Liver (tissue), 9 donors: ENCODE data around the gene TMEM109. TPM values are rescaled to one million over a fixed set of nuclear protein-coding genes. Genes with fewer than 3 reads are reported as not detected.

ENCODE experiments used
- DNase-seq: peaks from one replicate; pipeline ENCODE4 v3.0.0-alpha.2; 2017; ENCODE audit warnings: low spot score
- H3K27ac ChIP-seq, 2 donors: one replicate each; pipeline ENCODE4 v1.7.0; 2013; ENCODE audit warnings: inconsistent platforms in 2 of 2, low read length in 2 of 2, control low read depth in 1 of 2, low read depth in 1 of 2, mild to moderate bottlenecking in 1 of 2
- H3K27me3 ChIP-seq, 4 donors: one replicate each; pipeline versions ENCODE4 v1.6.1 to v1.7.0; 2013; ENCODE audit warnings: low read length in 3 of 4, inconsistent platforms in 1 of 4, mild to moderate bottlenecking in 1 of 4, moderate library complexity in 1 of 4; ENCODE audit not compliant: control insufficient read depth in 4 of 4, insufficient read depth in 4 of 4
- H3K36me3 ChIP-seq, 4 donors: one replicate each; pipeline versions ENCODE4 v1.6.1 to v1.7.0; 2013; ENCODE audit warnings: low read length in 3 of 4, mild to moderate bottlenecking in 3 of 4, low read depth in 1 of 4, moderate library complexity in 1 of 4; ENCODE audit not compliant: control insufficient read depth in 4 of 4, insufficient read depth in 3 of 4
- H3K4me1 ChIP-seq, 4 donors: one replicate each; pipeline versions ENCODE4 v1.6.1 to v1.7.0; 2013; ENCODE audit warnings: low read length in 3 of 4, mild to moderate bottlenecking in 3 of 4, moderate library complexity in 1 of 4; ENCODE audit not compliant: control insufficient read depth in 4 of 4, insufficient read depth in 4 of 4
- H3K4me3 ChIP-seq, 3 donors: one replicate each; pipeline versions ENCODE4 v1.6.1 to v1.7.0; 2013; ENCODE audit warnings: low read length in 3 of 3, control low read depth in 1 of 3, low read depth in 1 of 3, mild to moderate bottlenecking in 1 of 3
- H3K9ac ChIP-seq, 2 donors: one replicate each; pipeline ENCODE4 v1.7.0; 2013; ENCODE audit warnings: low read length in 2 of 2, mild to moderate bottlenecking in 2 of 2, moderate library complexity in 2 of 2, control low read depth in 1 of 2, low read depth in 1 of 2
- H3K9me3 ChIP-seq, 4 donors: one replicate each; pipeline versions ENCODE4 v1.6.1 to v1.7.0; 2013; ENCODE audit warnings: low read length in 3 of 4; ENCODE audit not compliant: control insufficient read depth in 4 of 4
- ATF3 ChIP-seq: IDR thresholded peaks from 2 replicates; pipeline ENCODE4 v1.6.1; 2016; ENCODE audit warnings: antibody characterized with exemption
- EGR1 ChIP-seq, 2 donors: IDR thresholded peaks; 2 replicates each; pipeline ENCODE4 v1.6.1; 2016 to 2018; ENCODE audit warnings: antibody characterized with exemption in 2 of 2, low read depth in 2 of 2
- FOXA1 ChIP-seq: IDR thresholded peaks from 2 replicates; pipeline ENCODE4 v1.6.1; 2016; ENCODE audit warnings: antibody characterized with exemption
- FOXA2 ChIP-seq: IDR thresholded peaks from 2 replicates; pipeline ENCODE4 v1.6.1; 2016; ENCODE audit warnings: antibody characterized with exemption
- GABPA ChIP-seq, 2 donors: IDR thresholded peaks in 1 of 2; conservative IDR thresholded peaks in 1 of 2; 2 replicates each; pipeline ENCODE4 v1.6.1; 2016; ENCODE audit warnings: antibody characterized with exemption in 2 of 2, mild to moderate bottlenecking in 1 of 2, moderate library complexity in 1 of 2
- HNF4A ChIP-seq, 2 donors: conservative IDR thresholded peaks; 2 replicates each; pipeline ENCODE4 v1.6.1; 2016; ENCODE audit warnings: antibody characterized with exemption in 2 of 2, mild to moderate bottlenecking in 2 of 2
- HNF4G ChIP-seq: IDR thresholded peaks from 2 replicates; pipeline ENCODE4 v1.6.1; 2016; ENCODE audit warnings: antibody characterized with exemption
- JUND ChIP-seq, 2 donors: IDR thresholded peaks; 2 replicates each; pipeline ENCODE4 v1.6.1; 2016; ENCODE audit warnings: antibody characterized with exemption in 2 of 2
- MAX ChIP-seq: IDR thresholded peaks from 2 replicates; pipeline ENCODE4 v1.6.1; 2016; ENCODE audit warnings: antibody characterized with exemption
- NR2F2 ChIP-seq: IDR thresholded peaks from 2 replicates; pipeline ENCODE4 v1.6.1; 2016; ENCODE audit warnings: antibody characterized with exemption
- RXRA ChIP-seq, 2 donors: IDR thresholded peaks; 2 replicates each; pipeline ENCODE4 v1.6.1; 2017 to 2018; ENCODE audit warnings: antibody characterized with exemption in 2 of 2, mild to moderate bottlenecking in 1 of 2
- SP1 ChIP-seq: IDR thresholded peaks from 2 replicates; pipeline ENCODE4 v1.6.1; 2018; ENCODE audit warnings: antibody characterized with exemption, mild to moderate bottlenecking
- TAF1 ChIP-seq: conservative IDR thresholded peaks from 2 replicates; pipeline ENCODE4 v1.6.1; 2016; ENCODE audit warnings: antibody characterized with exemption, mild to moderate bottlenecking
- YY1 ChIP-seq: IDR thresholded peaks from 2 replicates; pipeline ENCODE4 v1.6.1; 2016; ENCODE audit warnings: antibody characterized with exemption, mild to moderate bottlenecking
- ZBTB33 ChIP-seq: IDR thresholded peaks from 2 replicates; pipeline ENCODE4 v1.6.1; 2016; ENCODE audit warnings: antibody characterized with exemption
- WGBS: extraction: QIAGEN DNeasy Blood & Tissue Kit; methylation state at CpG from one replicate; pipeline ENCODE4 v1.1.7; 2013; 5-methylcytosine and 5-hydroxymethylcytosine counted together
- polyA plus RNA-seq, 2 donors: library from polyadenylated mRNA; stranded (reverse) in 1 of 2; unstranded in 1 of 2; fragments of 200-250 nt in 1 of 2; fragments of >200 nt in 1 of 2; fragmentation: Nextera tagmentation in 1 of 2; extraction: Ambion mirVana in 1 of 2; gene quantifications; one replicate each; pipeline versions ENCODE4 v1.2.1 to v1.2.3, GENCODE V29; 2013 to 2015
- total RNA-seq, 2 donors: library from RNA; depleted of rRNA; stranded (reverse); fragments of >200 nt; gene quantifications; one replicate each; pipeline ENCODE4 v1.2.3, GENCODE V29; 2014
- donor health status: healthy.
- donor health status: healthy.
- donor health status: healthy.
- donor health status: healthy.
- donor health status: healthy.

Gene TMEM109
- total and polyA plus RNA-seq, 4 donors = 20.6 to 40.3 (median 30.6) TPM

GRCh38 chr11:60941371-60942119 lies 27.6 kb downstream of the TMEM109 start:
- H3K36me3 ChIP-seq = peaks cover 2 to 49% (median 13%) of the 10 kb centered on the region in 4 donors
- no peak overlapping the region for H3K27ac ChIP-seq
- H3K4me1 ChIP-seq = no peaks in the 10 kb centered on the region
- no peaks in the 10 kb centered on the region for H3K27me3 ChIP-seq
- no peak overlapping the region for H3K4me3 ChIP-seq
- no peak for DNase-seq
- WGBS = 87% methylated on average over 6 of the region's 6 CpGs
- no peak overlapping the region for H3K9ac ChIP-seq
- H3K9me3 ChIP-seq = no peaks in the 10 kb centered on the region
- TF ChIP-seq HNF4G (no peak), NR2F2 (no peak), TAF1 (no peak), FOXA2 (no peak), ATF3 (no peak), GABPA (IDR thresholded peaks at IDR 0.05 in 1 of 2, conservative IDR thresholded peaks at IDR 0.05 in 1 of 2) (no peak), JUND (IDR thresholded peaks at IDR 0.05) (no peak), FOXA1 (no peak), ZBTB33 (no peak), HNF4A (conservative IDR thresholded peaks at IDR 0.05) (no peak), EGR1 (IDR thresholded peaks at IDR 0.05; ENCODE audit: low read depth in 2 of 2) (no peak), MAX (no peak), YY1 (no peak), SP1 (no peak)

- no peak overlapping the region for H3K27ac ChIP-seq
- TF ChIP-seq FOXA1 (no peak), MAX (no peak), FOXA2 (no peak), HNF4A (conservative IDR thresholded peaks at IDR 0.05) (no peak), ZBTB33 (no peak), GABPA (IDR thresholded peaks at IDR 0.05 in 1 of 2, conservative IDR thresholded peaks at IDR 0.05 in 1 of 2) (no peak), ATF3 (no peak), RXRA (IDR thresholded peaks at IDR 0.05) (no peak), JUND (IDR thresholded peaks at IDR 0.05) (no peak), YY1 (no peak)
- no peaks in the 10 kb centered on the region for H3K9me3 ChIP-seq
- H3K4me3 ChIP-seq = no peak overlapping the region
- H3K4me1 ChIP-seq = no peaks in the 10 kb centered on the region
- H3K27me3 ChIP-seq = no peaks in the 10 kb centered on the region
- no peak overlapping the region for H3K9ac ChIP-seq
- WGBS = 86% methylated on average over 4 of the region's 4 CpGs
- DNase-seq = no peak
- H3K36me3 ChIP-seq = peaks cover 2 to 50% (median 13%) of the 10 kb centered on the region in 4 donors
Measured at GRCh38 chr11:60942219-60942618, 28.3 kb downstream of the TMEM109 start.
